Type B pancreatic cell (in vitro differentiated cells): Measurements from ENCODE around the gene EXOC4. TPM values are rescaled to one million over a fixed set of nuclear protein-coding genes. Genes with fewer than 3 reads are reported as not detected.

Source experiments
- DNase-seq: peaks from one replicate; pipeline ENCODE4 v3.0.0; 2021; ENCODE audit warnings: mixed read lengths; ENCODE audit not compliant: unreplicated experiment; ENCODE audit errors: extremely low spot score
- H3K27ac Mint-ChIP-seq: 2 replicates; pipeline ENCODE4 v1.8.0; 2021; ENCODE audit warnings: mild to moderate bottlenecking, mixed read lengths
- H3K27me3 Mint-ChIP-seq: 2 replicates; pipeline ENCODE4 v1.8.0; 2021; ENCODE audit warnings: mixed read lengths
- H3K36me3 Mint-ChIP-seq: 2 replicates; pipeline ENCODE4 v1.8.0; 2021; ENCODE audit warnings: mixed read lengths
- H3K4me1 Mint-ChIP-seq: one replicate; pipeline ENCODE4 v1.8.0; 2021; ENCODE audit warnings: mixed read lengths; ENCODE audit not compliant: unreplicated experiment
- H3K4me3 Mint-ChIP-seq: 2 replicates; pipeline ENCODE4 v1.8.0; 2021; ENCODE audit warnings: mild to moderate bottlenecking, mixed read lengths
- H3K9me3 Mint-ChIP-seq: 2 replicates; pipeline ENCODE4 v1.8.0; 2021; ENCODE audit warnings: mixed read lengths
- CTCF ChIP-seq: fragments of 200-600 bp; sonication (generic); conservative IDR thresholded peaks from 2 replicates; pipeline ENCODE4 v1.5.0; 2021; ENCODE audit warnings: antibody characterized with exemption, mild to moderate bottlenecking
- total RNA-seq: library from RNA; stranded (reverse); gene quantifications from 2 replicates; pipeline ENCODE4 v1.2.1, GENCODE V29; 2021; ENCODE audit warnings: low replicate concordance

EXOC4 gene
- total RNA-seq, 1 donor from 2014 or later = 95.5 TPM

- H3K36me3 Mint-ChIP-seq = no peaks in the 10 kb centered on the region
- no peak for TF ChIP-seq CTCF
- H3K27me3 Mint-ChIP-seq = peaks cover 2% of the 10 kb centered on the region
- no peaks in the 10 kb centered on the region for H3K4me1 Mint-ChIP-seq
- no peak for DNase-seq
- H3K4me3 Mint-ChIP-seq = no peak overlapping the region
- no peak overlapping the region for H3K27ac Mint-ChIP-seq
- no peaks in the 10 kb centered on the region for H3K9me3 Mint-ChIP-seq
Observed at GRCh38 chr7:133246558-133246957, 6.3 kb upstream of the EXOC4 start.

- H3K4me3 Mint-ChIP-seq = no peak overlapping the region
- H3K27ac Mint-ChIP-seq = no peak overlapping the region
- peaks cover 6% of the 10 kb centered on the region for H3K4me1 Mint-ChIP-seq
- no peak for DNase-seq
- no peaks in the 10 kb centered on the region for H3K9me3 Mint-ChIP-seq
- H3K27me3 Mint-ChIP-seq = no peaks in the 10 kb centered on the region
- peaks cover 5% of the 10 kb centered on the region for H3K36me3 Mint-ChIP-seq
- TF ChIP-seq CTCF = no peak
Observed at GRCh38 chr7:133248901-133249300, 4.0 kb upstream of the EXOC4 start.

- Mint-ChIP-seq H3K4me3 (peak overlapping the region; percentile 96), H3K27ac (peak overlapping the region; percentile 93), H3K4me1 (peaks cover 26% of the 10 kb centered on the region), H3K9me3 (no peaks in the 10 kb centered on the region), H3K27me3 (no peaks in the 10 kb centered on the region), H3K36me3 (peaks cover 16% of the 10 kb centered on the region)
- no peak for DNase-seq
- TF ChIP-seq CTCF = no peak
Observed at GRCh38 chr7:133252506-133252857, 396 bp upstream of the EXOC4 start.

- H3K36me3 Mint-ChIP-seq = peaks cover 16% of the 10 kb centered on the region
Observed at GRCh38 chr7:133253519-133253875, 619 bp downstream of the EXOC4 start.

GRCh38 chr7:133255486-133255885 lies 2.6 kb downstream of the EXOC4 start:
- Mint-ChIP-seq H3K4me1 (peaks cover 26% of the 10 kb centered on the region), H3K27me3 (no peaks in the 10 kb centered on the region), H3K27ac (no peak overlapping the region), H3K9me3 (no peaks in the 10 kb centered on the region), H3K36me3 (peaks cover 16% of the 10 kb centered on the region), H3K4me3 (no peak overlapping the region)
- no peak for DNase-seq
- no peak for TF ChIP-seq CTCF

More at GRCh38 chr7:133253519-133253875, 619 bp downstream of the EXOC4 start:
- Mint-ChIP-seq H3K27ac (peak overlapping the region; percentile 93), H3K4me3 (peak overlapping the region; percentile 96), H3K27me3 (no peaks in the 10 kb centered on the region), H3K4me1 (peaks cover 26% of the 10 kb centered on the region), H3K9me3 (no peaks in the 10 kb centered on the region)
- DNase-seq = no peak
- TF ChIP-seq CTCF = no peak

- no peak overlapping the region for H3K4me3 Mint-ChIP-seq
- H3K27ac Mint-ChIP-seq = no peak overlapping the region
- no peak for DNase-seq
- H3K27me3 Mint-ChIP-seq = no peaks in the 10 kb centered on the region
- peaks cover 22% of the 10 kb centered on the region for H3K4me1 Mint-ChIP-seq
- no peaks in the 10 kb centered on the region for H3K9me3 Mint-ChIP-seq
- H3K36me3 Mint-ChIP-seq = peaks cover 19% of the 10 kb centered on the region
- TF ChIP-seq CTCF = no peak
Observed at GRCh38 chr7:133258174-133258573, 5.3 kb downstream of the EXOC4 start.
